Fibroblast of pulmonary artery (primary cell): ENCODE data around the gene GJB3.
A peak's percentile ranks its signal among the peaks of the same experiment; 100 is the strongest.

ENCODE experiments used
- DNase-seq: peaks from one replicate; pipeline ENCODE4 v3.0.0-alpha.2; 2010; ENCODE audit warnings: low read depth
- H3K4me3 ChIP-seq: replicated peaks from 2 replicates; pipeline ENCODE4 v1.5.1; 2011; ENCODE audit warnings: low read depth, mild to moderate bottlenecking, control low read depth, low read length, moderate library complexity
- TF ChIP-seq, protein P1 (sequence below): IDR thresholded peaks from 2 replicates; pipeline ENCODE4 v1.5.1; 2011; ENCODE audit warnings: mild to moderate bottlenecking, control low read depth, low read length, inconsistent platforms; ENCODE audit errors: missing control alignments

The GJB3 gene

GRCh38 chr1:34785875-34786470, 5.0 kb downstream of the GJB3 start:
- TF ChIP-seq, protein P1, sequence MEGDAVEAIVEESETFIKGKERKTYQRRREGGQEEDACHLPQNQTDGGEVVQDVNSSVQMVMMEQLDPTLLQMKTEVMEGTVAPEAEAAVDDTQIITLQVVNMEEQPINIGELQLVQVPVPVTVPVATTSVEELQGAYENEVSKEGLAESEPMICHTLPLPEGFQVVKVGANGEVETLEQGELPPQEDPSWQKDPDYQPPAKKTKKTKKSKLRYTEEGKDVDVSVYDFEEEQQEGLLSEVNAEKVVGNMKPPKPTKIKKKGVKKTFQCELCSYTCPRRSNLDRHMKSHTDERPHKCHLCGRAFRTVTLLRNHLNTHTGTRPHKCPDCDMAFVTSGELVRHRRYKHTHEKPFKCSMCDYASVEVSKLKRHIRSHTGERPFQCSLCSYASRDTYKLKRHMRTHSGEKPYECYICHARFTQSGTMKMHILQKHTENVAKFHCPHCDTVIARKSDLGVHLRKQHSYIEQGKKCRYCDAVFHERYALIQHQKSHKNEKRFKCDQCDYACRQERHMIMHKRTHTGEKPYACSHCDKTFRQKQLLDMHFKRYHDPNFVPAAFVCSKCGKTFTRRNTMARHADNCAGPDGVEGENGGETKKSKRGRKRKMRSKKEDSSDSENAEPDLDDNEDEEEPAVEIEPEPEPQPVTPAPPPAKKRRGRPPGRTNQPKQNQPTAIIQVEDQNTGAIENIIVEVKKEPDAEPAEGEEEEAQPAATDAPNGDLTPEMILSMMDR: no peak
- no peak for DNase-seq
- H3K4me3 ChIP-seq: no peak overlapping the region

GRCh38 chr1:34786521-34787325, 5.7 kb downstream of the GJB3 start:
- H3K4me3 ChIP-seq: no peak overlapping the region
- TF ChIP-seq, protein P1: peak; percentile 94
- DNase-seq: peak; percentile 84

GRCh38 chr1:34787461-34788420, 6.7 kb downstream of the GJB3 start:
- TF ChIP-seq, protein P1: peak; percentile 28
- H3K4me3 ChIP-seq: no peak overlapping the region
- peak; percentile 46 for DNase-seq

GRCh38 chr1:34790985-34791384, 10.0 kb downstream of the GJB3 start:
- TF ChIP-seq, protein P1: no peak
- DNase-seq: no peak
- no peak overlapping the region for H3K4me3 ChIP-seq

- TF ChIP-seq, protein P1: no peak
- no peak overlapping the region for H3K4me3 ChIP-seq
These were observed 11.4 kb downstream of the GJB3 start for GRCh38 chr1:34792424-34792823.

DNA sequence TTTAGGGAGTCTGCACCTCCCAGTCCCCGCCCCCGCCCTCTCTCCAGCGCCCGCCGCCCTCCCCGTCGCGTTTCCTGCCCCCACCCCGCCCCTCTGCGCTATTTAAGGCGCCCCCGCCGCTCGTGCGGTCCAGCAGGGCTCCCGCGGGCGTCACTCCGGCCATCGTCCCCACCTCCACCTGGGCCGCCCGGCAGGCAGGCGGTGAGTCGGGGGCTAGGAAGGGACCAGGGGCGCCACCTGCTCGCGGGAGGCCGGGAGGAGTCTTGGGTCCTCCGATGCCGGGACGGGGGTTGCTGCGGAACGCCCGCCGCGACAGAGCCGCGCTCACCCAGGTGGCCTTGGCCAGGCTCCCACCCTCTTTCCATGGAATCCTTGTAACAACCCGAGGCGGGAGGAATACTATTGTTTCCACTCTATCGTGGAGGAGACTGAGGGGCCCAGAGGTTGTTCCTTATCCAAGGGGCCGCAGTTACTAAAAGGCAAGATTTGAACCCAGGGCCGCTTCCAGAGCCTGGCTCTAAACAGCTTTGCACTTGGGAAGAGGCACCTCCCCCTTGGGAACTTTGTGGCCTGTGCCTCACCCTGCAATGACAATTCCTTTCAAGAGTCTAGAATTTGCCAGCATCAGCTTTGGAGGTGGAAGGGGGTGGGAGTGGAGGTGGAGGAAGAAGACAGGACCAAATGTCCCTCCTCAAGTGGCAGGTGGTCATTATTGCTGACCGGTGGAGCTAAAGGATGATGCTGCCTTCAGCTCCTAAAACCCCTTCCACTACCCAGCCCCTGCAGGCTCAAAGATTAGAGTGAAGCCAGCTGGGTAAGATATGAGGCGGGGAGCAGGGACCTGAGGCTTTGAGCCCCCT, 12.1 kb downstream of the GJB3 start, which contains the start of gene GJA4:
Gene GJA4 (plus strand): TSS at position 132 of the 860 bp plus-strand sequence. CDS start 1,215 bp downstream, outside the sequence.
- H3K4me3 ChIP-seq: peak within 1 kb of the TSS; percentile 34
- TF ChIP-seq, protein P1: no peak
- DNase-seq: no peak

More at GRCh38 chr1:34792424-34792823, 11.4 kb downstream of the GJB3 start:
- DNase-seq: no peak
